ENCODE data around the gene HTT. TPM values are rescaled to one million over a fixed set of nuclear protein-coding genes. Genes with fewer than 3 reads are reported as not detected.

HTT gene
- total RNA-seq, 1 experiment from 2014 or later, result 64.4 TPM

- WGBS (ENCODE audit: extremely low coverage, insufficient read length, low lambda C conversion rate), result no CpG with 5 or more reads among the region's 6 CpGs
- H3T11ph ChIP-seq (ENCODE audit: low read length), result no peak overlapping the region
- no peak overlapping the region for H2AFZ ChIP-seq (ENCODE audit: low read length)
Observed at GRCh38 chr4:3114377-3114776, 39.9 kb downstream of the HTT start.

More at GRCh38 chr4:3114377-3114776, 39.9 kb downstream of the HTT start:
- Histone ChIP-seq H3K79me1 (ENCODE audit: insufficient read depth, low read depth, low read length, poor library complexity, severe bottlenecking) (no peaks in the 10 kb centered on the region), H3K4me2 (ENCODE audit: insufficient read depth, insufficient read length, low read length) (no peak overlapping the region), H3K9me3 (ENCODE audit: control insufficient read depth, low read depth, low read length) (no peaks in the 10 kb centered on the region), H3K4me1 (ENCODE audit: insufficient read depth, low read length) (0 out of 2 replicates have a peak, but pooled peaks cover 3% of the 10 kb centered on the region), H4K5ac (ENCODE audit: insufficient read length, low read depth, low read length) (no peak overlapping the region), H3K27ac (ENCODE audit: insufficient read length, low read depth, low read length) (no peak overlapping the region), H2AK5ac (ENCODE audit: insufficient read length, low read length) (no peak overlapping the region), H3K9ac (ENCODE audit: extremely low read depth, insufficient read length, low read length) (no peak overlapping the region), H3K56ac (ENCODE audit: insufficient read length, low read depth, low read length) (no peak overlapping the region), H2BK120ac (ENCODE audit: low read depth, low read length, poor library complexity, severe bottlenecking) (no peak overlapping the region), H2BK20ac (ENCODE audit: low read depth, low read length, poor library complexity, severe bottlenecking) (no peak overlapping the region), H4K20me1 (ENCODE audit: control insufficient read depth, insufficient read depth, insufficient read length) (no peaks in the 10 kb centered on the region), H3K27me3 (ENCODE audit: insufficient read depth, low read length) (no peaks in the 10 kb centered on the region; the same call in 1 of the 2 replicates), H4K91ac (ENCODE audit: insufficient read length, low read depth, low read length) (no peak overlapping the region), H3K23ac (ENCODE audit: insufficient read length, low read depth, low read length) (no peak overlapping the region), H4K8ac (replicated peaks; ENCODE audit: insufficient read length, low read depth, low read length) (no peak overlapping the region), H2BK15ac (ENCODE audit: low read depth, low read length) (no peak overlapping the region), H2BK5ac (ENCODE audit: insufficient read length, low read length) (no peak overlapping the region), H3K4ac (ENCODE audit: low read depth, low read length) (no peak overlapping the region), H3K14ac (ENCODE audit: insufficient read depth, low read length) (no peak overlapping the region), H2BK12ac (ENCODE audit: insufficient read length, low read depth, low read length) (no peak overlapping the region), H3K23me2 (ENCODE audit: insufficient read length, low read depth, low read length, poor library complexity, severe bottlenecking) (no peaks in the 10 kb centered on the region), H3K79me2 (ENCODE audit: insufficient read depth, low read length) (no peaks in the 10 kb centered on the region; the same call in 1 of the 2 replicates), H3K18ac (ENCODE audit: insufficient read length, low read depth, low read length) (no peak overlapping the region)
- Mint-ChIP-seq H3K27ac (no peak overlapping the region), H3K27me3 (ENCODE audit: low read depth) (no peaks in the 10 kb centered on the region), H3K36me3 (ENCODE audit: insufficient read depth in 1 of 3, low read depth in 3 of 3) (peaks cover 64 to 95% (median 90%) of the 10 kb centered on the region in 3 experiments), H3K4me3 (no peak overlapping the region), H3K9me3 (peaks cover 3% of the 10 kb centered on the region in 2 experiments; a peak in 2 of 5 replicates), H3K4me1 (peaks cover 9 to 10% of the 10 kb centered on the region in 2 experiments)
- TF ChIP-seq, protein P1, sequence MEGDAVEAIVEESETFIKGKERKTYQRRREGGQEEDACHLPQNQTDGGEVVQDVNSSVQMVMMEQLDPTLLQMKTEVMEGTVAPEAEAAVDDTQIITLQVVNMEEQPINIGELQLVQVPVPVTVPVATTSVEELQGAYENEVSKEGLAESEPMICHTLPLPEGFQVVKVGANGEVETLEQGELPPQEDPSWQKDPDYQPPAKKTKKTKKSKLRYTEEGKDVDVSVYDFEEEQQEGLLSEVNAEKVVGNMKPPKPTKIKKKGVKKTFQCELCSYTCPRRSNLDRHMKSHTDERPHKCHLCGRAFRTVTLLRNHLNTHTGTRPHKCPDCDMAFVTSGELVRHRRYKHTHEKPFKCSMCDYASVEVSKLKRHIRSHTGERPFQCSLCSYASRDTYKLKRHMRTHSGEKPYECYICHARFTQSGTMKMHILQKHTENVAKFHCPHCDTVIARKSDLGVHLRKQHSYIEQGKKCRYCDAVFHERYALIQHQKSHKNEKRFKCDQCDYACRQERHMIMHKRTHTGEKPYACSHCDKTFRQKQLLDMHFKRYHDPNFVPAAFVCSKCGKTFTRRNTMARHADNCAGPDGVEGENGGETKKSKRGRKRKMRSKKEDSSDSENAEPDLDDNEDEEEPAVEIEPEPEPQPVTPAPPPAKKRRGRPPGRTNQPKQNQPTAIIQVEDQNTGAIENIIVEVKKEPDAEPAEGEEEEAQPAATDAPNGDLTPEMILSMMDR (conservative IDR thresholded peaks at IDR 0.05), result no peak
- DNase-seq, result no peak
